ENCODE measurements around the gene RFX8.
"Not testable (repeated sequence)": the region's sequence is repeated elsewhere in the genome, so short reads cannot be mapped to it uniquely, and the experiment has no call there.

RFX8 gene

GRCh38 chr2:101355401-101356054 lies 119.4 kb downstream of the RFX8 start:
- no peak for DNase-seq (ENCODE audit: low read depth in 2 of 2, low spot score in 1 of 2)

- DNase-seq (ENCODE audit: low read depth in 2 of 2, low spot score in 1 of 2): no peak
Measured at GRCh38 chr2:101354420-101355311, 120.2 kb downstream of the RFX8 start.

GRCh38 chr2:101352631-101353030 lies 122.3 kb downstream of the RFX8 start:
- DNase-seq (ENCODE audit: low read depth in 2 of 2, low spot score in 1 of 2): not testable (repeated sequence)

- DNase-seq (ENCODE audit: low read depth in 2 of 2, low spot score in 1 of 2): no peak
Measured at GRCh38 chr2:101351207-101351606, 123.7 kb downstream of the RFX8 start.

DNA sequence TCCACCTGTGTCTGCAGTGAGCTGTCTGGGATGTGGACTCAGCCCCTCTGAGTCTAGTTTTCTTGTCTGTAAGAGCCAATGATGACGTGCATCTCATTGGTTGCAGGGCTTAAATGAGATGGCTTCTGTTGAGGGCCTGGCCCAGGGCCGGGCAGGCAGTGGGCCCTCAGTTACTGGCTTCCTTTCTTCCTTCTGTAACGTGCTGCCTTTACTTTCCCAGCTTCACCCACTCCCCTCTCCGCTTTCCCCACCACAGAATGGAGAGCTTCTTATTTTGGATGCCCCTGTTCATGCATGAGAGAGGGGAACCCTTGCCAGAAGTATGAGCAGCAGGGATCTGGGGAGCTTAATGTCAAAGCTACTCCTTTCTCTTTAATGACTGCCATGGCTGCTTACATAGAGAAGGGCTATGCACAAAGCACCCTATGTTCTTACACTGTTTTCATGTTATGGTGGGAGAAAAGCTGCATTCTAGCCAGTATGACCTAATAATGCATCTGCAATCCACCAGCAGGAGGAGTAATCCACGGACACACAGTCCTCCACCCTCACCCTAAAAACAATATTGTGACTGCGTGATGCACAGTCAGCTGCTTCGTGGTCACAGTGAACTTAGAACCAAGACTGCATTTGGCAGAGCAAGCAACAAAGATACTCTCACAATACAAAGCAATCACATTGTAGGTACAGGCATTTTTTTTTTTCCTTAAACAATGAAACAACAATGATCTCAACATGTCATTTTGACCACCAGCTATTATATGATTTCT lies 124.8 kb downstream of the RFX8 start:
- DNase-seq (ENCODE audit: low read depth in 2 of 2, low spot score in 1 of 2): no peak

- DNase-seq (ENCODE audit: low read depth in 2 of 2, low spot score in 1 of 2): no peak
Measured at GRCh38 chr2:101348883-101349282, 126.0 kb downstream of the RFX8 start.

All from stimulated activated CD8-positive, alpha-beta memory T cell treated with anti-CD3 and anti-CD28 coated beads, Interleukin-4, amount 100 ng/mL, for 1 hour (primary cell).